Measurements from ENCODE around the gene GLYAT.

GLYAT gene

GRCh38 chr11:58676563-58677135 is 55.1 kb downstream of the GLYAT start:
- H3K9ac ChIP-seq (ENCODE audit: low read length) = no peak overlapping the region
- no peaks in the 10 kb centered on the region; the same call in 1 of the 2 replicates for H3K27me3 ChIP-seq (ENCODE audit: control insufficient read depth, insufficient read depth, low read length)
- no peak overlapping the region for H3K4me3 ChIP-seq (ENCODE audit: low read depth, low read length)
- no peaks in the 10 kb centered on the region for H3K36me3 ChIP-seq (ENCODE audit: control insufficient read depth, insufficient read depth, low read length)
- H3K4me1 ChIP-seq (ENCODE audit: control insufficient read depth, insufficient read depth, low read length) = no peaks in the 10 kb centered on the region; the same call in 1 of the 2 replicates
- no peak overlapping the region for H3K27ac ChIP-seq (ENCODE audit: low read depth, low read length)
- peaks cover 9% of the 10 kb centered on the region; the same call in 1 of the 2 replicates for H3K9me3 ChIP-seq (ENCODE audit: control insufficient read depth, insufficient read depth, low read depth, low read length)

GRCh38 chr11:58675334-58676155 is 56.2 kb downstream of the GLYAT start:
- Histone ChIP-seq H3K4me1 (ENCODE audit: control insufficient read depth, insufficient read depth, low read length) (no peaks in the 10 kb centered on the region; the same call in 1 of the 2 replicates), H3K27me3 (ENCODE audit: control insufficient read depth, insufficient read depth, low read length) (no peaks in the 10 kb centered on the region; the same call in 1 of the 2 replicates), H3K9ac (ENCODE audit: low read length) (no peak overlapping the region), H3K36me3 (ENCODE audit: control insufficient read depth, insufficient read depth, low read length) (no peaks in the 10 kb centered on the region), H3K9me3 (ENCODE audit: control insufficient read depth, insufficient read depth, low read depth, low read length) (peaks cover 8% of the 10 kb centered on the region; the same call in 1 of the 2 replicates), H3K27ac (ENCODE audit: low read depth, low read length) (no peak overlapping the region), H3K4me3 (ENCODE audit: low read depth, low read length) (no peak overlapping the region)

GRCh38 chr11:58674609-58675008 is 57.1 kb downstream of the GLYAT start:
- H3K9ac ChIP-seq (ENCODE audit: low read length) = no peak overlapping the region
- no peaks in the 10 kb centered on the region for H3K9me3 ChIP-seq (ENCODE audit: control insufficient read depth, insufficient read depth, low read depth, low read length)
- no peaks in the 10 kb centered on the region; the same call in 1 of the 2 replicates for H3K4me1 ChIP-seq (ENCODE audit: control insufficient read depth, insufficient read depth, low read length)
- no peak overlapping the region for H3K4me3 ChIP-seq (ENCODE audit: low read depth, low read length)
- H3K27ac ChIP-seq (ENCODE audit: low read depth, low read length) = no peak overlapping the region
- no peaks in the 10 kb centered on the region for H3K36me3 ChIP-seq (ENCODE audit: control insufficient read depth, insufficient read depth, low read length)
- no peaks in the 10 kb centered on the region for H3K27me3 ChIP-seq (ENCODE audit: control insufficient read depth, insufficient read depth, low read length)

- Histone ChIP-seq H3K4me1 (ENCODE audit: control insufficient read depth, insufficient read depth, low read length) (no peaks in the 10 kb centered on the region; the same call in 1 of the 2 replicates), H3K36me3 (ENCODE audit: control insufficient read depth, insufficient read depth, low read length) (no peaks in the 10 kb centered on the region), H3K27ac (ENCODE audit: low read depth, low read length) (no peak overlapping the region), H3K9ac (ENCODE audit: low read length) (no peak overlapping the region), H3K27me3 (ENCODE audit: control insufficient read depth, insufficient read depth, low read length) (no peaks in the 10 kb centered on the region), H3K4me3 (ENCODE audit: low read depth, low read length) (no peak overlapping the region), H3K9me3 (ENCODE audit: control insufficient read depth, insufficient read depth, low read depth, low read length) (no peaks in the 10 kb centered on the region)
These were observed 59.6 kb downstream of the GLYAT start for GRCh38 chr11:58671983-58672633.

GRCh38 chr11:58659910-58660570 is 71.7 kb downstream of the GLYAT start:
- H3K27ac ChIP-seq (ENCODE audit: low read depth, low read length) = no peak overlapping the region
- no peak overlapping the region for H3K9ac ChIP-seq (ENCODE audit: low read length)
- H3K27me3 ChIP-seq (ENCODE audit: control insufficient read depth, insufficient read depth, low read length) = no peaks in the 10 kb centered on the region
- H3K36me3 ChIP-seq (ENCODE audit: control insufficient read depth, insufficient read depth, low read length) = no peaks in the 10 kb centered on the region
- no peaks in the 10 kb centered on the region for H3K9me3 ChIP-seq (ENCODE audit: control insufficient read depth, insufficient read depth, low read depth, low read length)
- H3K4me1 ChIP-seq (ENCODE audit: control insufficient read depth, insufficient read depth, low read length) = no peaks in the 10 kb centered on the region
- no peak overlapping the region for H3K4me3 ChIP-seq (ENCODE audit: low read depth, low read length)

- no peak overlapping the region for H3K27ac ChIP-seq (ENCODE audit: low read depth, low read length)
- no peak overlapping the region for H3K4me3 ChIP-seq (ENCODE audit: low read depth, low read length)
- H3K36me3 ChIP-seq (ENCODE audit: control insufficient read depth, insufficient read depth, low read length) = no peaks in the 10 kb centered on the region
These were observed 72.3 kb downstream of the GLYAT start for GRCh38 chr11:58659404-58659803.

More at GRCh38 chr11:58659404-58659803, 72.3 kb downstream of the GLYAT start:
- H3K27me3 ChIP-seq (ENCODE audit: control insufficient read depth, insufficient read depth, low read length) = no peaks in the 10 kb centered on the region
- no peaks in the 10 kb centered on the region for H3K9me3 ChIP-seq (ENCODE audit: control insufficient read depth, insufficient read depth, low read depth, low read length)
- H3K9ac ChIP-seq (ENCODE audit: low read length) = no peak overlapping the region
- no peaks in the 10 kb centered on the region for H3K4me1 ChIP-seq (ENCODE audit: control insufficient read depth, insufficient read depth, low read length)
